Suprapubic skin (tissue), 4 donors: ENCODE results near the gene ATP6V1G1.

ENCODE experiments used
- CTCF ChIP-seq, 2 donors: fragments of 200-600 bp in 1 of 2; fragments of 450-650 bp in 1 of 2; sonication (generic) in 1 of 2; IDR thresholded peaks; one replicate each; pipeline ENCODE4 v1.5.1; 2016 to 2019; ENCODE audit warnings: antibody characterized with exemption in 2 of 2, mild to moderate bottlenecking in 1 of 2, moderate library complexity in 1 of 2
- POLR2A ChIP-seq, 2 donors: fragments of 450-650 bp; IDR thresholded peaks; one replicate each; pipeline ENCODE4 v1.6.1; 2017; ENCODE audit warnings: antibody characterized with exemption in 2 of 2, mild to moderate bottlenecking in 2 of 2, moderate library complexity in 2 of 2
- POLR2AphosphoS5 ChIP-seq, 3 donors: sonication (generic); formaldehyde crosslinking; IDR thresholded peaks; one replicate each; pipeline ENCODE4 v1.6.1; 2017; ENCODE audit warnings: antibody characterized with exemption in 3 of 3

GRCh38 chr9:114552706-114553105 lies 34.9 kb upstream of the ATP6V1G1 start:
- no peak for TF ChIP-seq CTCF (IDR thresholded peaks at IDR 0.05)
- TF ChIP-seq POLR2A (IDR thresholded peaks at IDR 0.05), result no peak
- TF ChIP-seq POLR2AphosphoS5 (IDR thresholded peaks at IDR 0.05), result no peak
